ENCODE measurements around the gene COL26A1.
"Not testable (repeated sequence)": the region's sequence is repeated elsewhere in the genome, so short reads cannot be mapped to it uniquely, and the experiment has no call there.

COL26A1 gene

DNA sequence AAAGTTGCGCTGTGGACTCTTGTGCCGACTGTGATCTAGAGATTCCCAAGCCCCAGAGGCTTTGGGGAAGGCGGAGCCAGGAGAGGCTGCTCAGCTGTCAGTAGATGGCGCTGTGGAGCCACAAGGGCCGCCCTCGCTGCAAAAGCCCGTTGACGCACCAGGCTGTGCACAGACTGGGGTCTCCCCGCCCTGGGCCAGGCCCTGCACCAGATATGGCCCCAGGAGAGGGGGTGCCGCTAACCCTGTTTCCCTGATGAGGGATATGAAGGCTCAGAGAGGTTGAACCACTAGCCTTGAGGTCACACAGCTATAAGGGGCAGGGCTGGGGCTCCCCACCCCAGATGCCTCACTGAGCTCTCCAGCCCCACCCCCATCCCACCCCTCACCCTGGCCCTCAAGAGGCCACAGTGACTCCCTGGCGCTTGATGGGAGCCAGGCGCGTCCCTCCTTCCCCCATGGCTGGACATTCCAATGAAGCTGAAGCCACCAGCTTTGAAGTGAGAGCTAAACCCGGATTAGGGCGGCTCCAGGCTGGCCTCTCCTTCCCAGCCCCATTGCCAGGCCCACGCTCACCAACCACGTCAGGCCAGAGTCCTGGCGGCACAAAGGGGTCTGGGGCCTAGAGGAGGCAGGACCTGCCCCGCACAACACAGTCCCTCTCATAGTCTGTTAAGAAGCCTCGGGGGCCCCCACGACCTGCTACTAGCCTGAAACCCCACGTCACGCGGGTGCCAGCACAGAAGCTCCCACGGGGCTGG lies 240.0 kb downstream of the COL26A1 start:
- no peak overlapping the region for H4K91ac ChIP-seq (ENCODE audit: low read length)
- H3K18ac ChIP-seq (ENCODE audit: low read depth in 1 of 2, low read length in 2 of 2): no peak overlapping the region
- H3K14ac ChIP-seq (ENCODE audit: low read length in 2 of 2): no peak overlapping the region
- no peaks in the 10 kb centered on the region for H3K79me1 ChIP-seq (replicated peaks; ENCODE audit: low read length, poor library complexity, severe bottlenecking)
- no peak overlapping the region for H2BK12ac ChIP-seq (ENCODE audit: low read length in 2 of 2)
- peak overlapping the region; percentile 61 for H4K8ac ChIP-seq (ENCODE audit: low read length)
- peak; percentile 75 for DNase-seq
- H3K23ac ChIP-seq (ENCODE audit: low read length in 2 of 2): no peak overlapping the region
- no peak overlapping the region for H3K4me3 ChIP-seq (ENCODE audit: insufficient read depth in 1 of 2, low read depth in 1 of 2, low read length in 2 of 2)
- H2AK5ac ChIP-seq (ENCODE audit: low read length, severe bottlenecking): no peak overlapping the region
- peaks cover 14% of the 10 kb centered on the region for H3K4me1 ChIP-seq (ENCODE audit: control insufficient read depth, insufficient read depth, low read depth, low read length)
- WGBS: 38% methylated on average over 24 of the region's 25 CpGs
- H2AFZ ChIP-seq (ENCODE audit: low read depth, low read length): no peak overlapping the region
- no peak overlapping the region for H3K4ac ChIP-seq (ENCODE audit: low read depth in 1 of 2, low read length in 2 of 2)
- H2BK15ac ChIP-seq (ENCODE audit: low read depth, poor library complexity, severe bottlenecking): no peak overlapping the region
- H3K27ac ChIP-seq (ENCODE audit: low read length, poor library complexity, severe bottlenecking): no peak overlapping the region
- no peaks in the 10 kb centered on the region for H3K9me3 ChIP-seq (ENCODE audit: control insufficient read depth, low read length)
- H3K27me3 ChIP-seq (ENCODE audit: control insufficient read depth in 1 of 2, insufficient read depth in 1 of 2, low read length in 2 of 2): peaks cover 6 to 38% of the 10 kb centered on the region in 2 experiments
- peak overlapping the region; percentile 38 for H3K9ac ChIP-seq (ENCODE audit: low read length)
- H3K36me3 ChIP-seq (ENCODE audit: control insufficient read depth in 1 of 2, insufficient read depth in 2 of 2, low read depth in 1 of 2, low read length in 2 of 2): no peaks in the 10 kb centered on the region
- no peak overlapping the region for H3K4me2 ChIP-seq (ENCODE audit: low read length, poor library complexity, severe bottlenecking)
- H2BK120ac ChIP-seq (ENCODE audit: low read depth, low read length): no peak overlapping the region
- H2BK5ac ChIP-seq (ENCODE audit: low read depth, low read length, poor library complexity, severe bottlenecking): no peak overlapping the region

DNA sequence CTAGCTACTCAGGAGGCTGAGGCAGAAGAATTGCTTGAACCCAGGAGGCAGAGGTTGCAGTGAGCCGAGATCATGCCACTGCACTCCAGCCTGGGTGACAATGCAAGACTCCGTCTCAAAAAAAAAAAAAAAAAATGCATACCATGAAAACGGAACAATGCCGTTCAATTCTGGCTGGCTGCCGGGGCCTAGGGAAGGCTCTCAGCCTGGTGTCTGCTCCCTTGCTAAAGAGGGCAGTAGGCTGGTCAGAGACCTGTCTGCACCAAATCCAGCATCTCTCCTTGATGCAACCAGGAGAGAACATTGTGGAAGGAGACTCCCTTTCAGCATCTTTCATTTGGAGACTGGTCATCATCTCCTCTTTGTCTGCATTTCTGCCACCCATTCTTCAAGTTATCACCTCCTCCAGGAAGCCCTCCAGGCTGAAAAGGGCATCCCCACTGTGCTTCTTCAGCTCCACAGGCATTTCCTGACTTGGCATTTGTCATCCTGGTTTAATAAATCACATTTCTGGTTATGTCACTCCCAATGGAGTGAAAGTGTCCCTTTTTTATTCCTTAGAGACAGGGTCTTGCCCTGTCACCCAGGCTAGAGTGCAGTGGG lies 241.8 kb downstream of the COL26A1 start:
- Histone ChIP-seq H2BK5ac (ENCODE audit: low read depth, low read length, poor library complexity, severe bottlenecking) (no peak overlapping the region), H3K27me3 (ENCODE audit: control insufficient read depth in 1 of 2, insufficient read depth in 1 of 2, low read length in 2 of 2) (peaks cover 16 to 41% of the 10 kb centered on the region in 2 experiments), H2AK5ac (ENCODE audit: low read length, severe bottlenecking) (no peak overlapping the region), H2BK120ac (ENCODE audit: low read depth, low read length) (no peak overlapping the region), H3K4me1 (ENCODE audit: control insufficient read depth, insufficient read depth, low read depth, low read length) (peaks cover 6% of the 10 kb centered on the region), H3K4me3 (ENCODE audit: insufficient read depth in 1 of 2, low read depth in 1 of 2, low read length in 2 of 2) (no peak overlapping the region), H3K9ac (ENCODE audit: low read length) (no peak overlapping the region), H3K14ac (ENCODE audit: low read length in 2 of 2) (no peak overlapping the region), H3K4ac (ENCODE audit: low read depth in 1 of 2, low read length in 2 of 2) (no peak overlapping the region), H3K27ac (ENCODE audit: low read length, poor library complexity, severe bottlenecking) (no peak overlapping the region), H4K91ac (ENCODE audit: low read length) (no peak overlapping the region), H2BK12ac (ENCODE audit: low read length in 2 of 2) (no peak overlapping the region), H2BK15ac (ENCODE audit: low read depth, poor library complexity, severe bottlenecking) (no peak overlapping the region), H3K79me1 (replicated peaks; ENCODE audit: low read length, poor library complexity, severe bottlenecking) (no peaks in the 10 kb centered on the region), H3K4me2 (ENCODE audit: low read length, poor library complexity, severe bottlenecking) (no peak overlapping the region), H3K18ac (ENCODE audit: low read depth in 1 of 2, low read length in 2 of 2) (no peak overlapping the region), H2AFZ (ENCODE audit: low read depth, low read length) (no peak overlapping the region), H3K23ac (ENCODE audit: low read length in 2 of 2) (no peak overlapping the region), H4K8ac (ENCODE audit: low read length) (no peak overlapping the region), H3K36me3 (ENCODE audit: control insufficient read depth in 1 of 2, insufficient read depth in 2 of 2, low read depth in 1 of 2, low read length in 2 of 2) (no peaks in the 10 kb centered on the region), H3K9me3 (ENCODE audit: control insufficient read depth, low read length) (no peaks in the 10 kb centered on the region)
- WGBS: 87% methylated on average over 5 of the region's 5 CpGs
- no peak for DNase-seq

DNA sequence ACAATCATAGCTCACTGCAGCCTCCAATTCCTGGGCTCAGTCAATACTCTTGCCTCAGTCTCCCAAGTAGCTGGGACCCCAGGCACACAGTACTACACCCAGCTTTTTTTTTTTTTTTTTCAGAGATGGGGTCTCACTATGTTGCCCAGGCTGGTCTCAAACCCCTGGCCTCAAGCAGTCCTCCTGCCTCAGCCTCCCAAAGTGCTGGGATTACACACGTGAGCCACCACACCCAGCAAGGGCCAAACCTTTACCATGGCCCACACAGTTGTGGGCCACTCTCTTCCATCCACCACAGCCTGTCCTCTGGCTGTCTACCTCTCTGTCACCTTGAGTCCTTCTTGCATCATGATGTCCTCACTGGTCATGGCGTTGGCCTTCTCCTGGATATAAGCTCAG lies 242.3 kb downstream of the COL26A1 start:
- not testable (repeated sequence) for H2AFZ ChIP-seq (ENCODE audit: low read depth, low read length); H2BK5ac ChIP-seq (ENCODE audit: low read depth, low read length, poor library complexity, severe bottlenecking); H3K79me1 ChIP-seq (replicated peaks; ENCODE audit: low read length, poor library complexity, severe bottlenecking); H3K4ac ChIP-seq (ENCODE audit: low read depth in 1 of 2, low read length in 2 of 2); H3K23ac ChIP-seq (ENCODE audit: low read length in 2 of 2); H4K91ac ChIP-seq (ENCODE audit: low read length); H3K4me2 ChIP-seq (ENCODE audit: low read length, poor library complexity, severe bottlenecking); H3K4me1 ChIP-seq (ENCODE audit: control insufficient read depth, insufficient read depth, low read depth, low read length); H3K18ac ChIP-seq (ENCODE audit: low read depth in 1 of 2, low read length in 2 of 2); H3K14ac ChIP-seq (ENCODE audit: low read length in 2 of 2); H3K4me3 ChIP-seq (ENCODE audit: insufficient read depth in 1 of 2, low read depth in 1 of 2, low read length in 2 of 2); H2BK15ac ChIP-seq (ENCODE audit: low read depth, poor library complexity, severe bottlenecking); H3K27ac ChIP-seq (ENCODE audit: low read length, poor library complexity, severe bottlenecking); H2AK5ac ChIP-seq (ENCODE audit: low read length, severe bottlenecking); H3K9ac ChIP-seq (ENCODE audit: low read length); H2BK120ac ChIP-seq (ENCODE audit: low read depth, low read length); H3K9me3 ChIP-seq (ENCODE audit: control insufficient read depth, low read length); H2BK12ac ChIP-seq (ENCODE audit: low read length in 2 of 2); H3K36me3 ChIP-seq (ENCODE audit: control insufficient read depth in 1 of 2, insufficient read depth in 2 of 2, low read depth in 1 of 2, low read length in 2 of 2); H4K8ac ChIP-seq (ENCODE audit: low read length); DNase-seq
- peaks cover 16 to 41% of the 10 kb centered on the region in 2 experiments for H3K27me3 ChIP-seq (ENCODE audit: control insufficient read depth in 1 of 2, insufficient read depth in 1 of 2, low read length in 2 of 2)
- 100% methylated on average over 2 of the region's 2 CpGs for WGBS

DNA sequence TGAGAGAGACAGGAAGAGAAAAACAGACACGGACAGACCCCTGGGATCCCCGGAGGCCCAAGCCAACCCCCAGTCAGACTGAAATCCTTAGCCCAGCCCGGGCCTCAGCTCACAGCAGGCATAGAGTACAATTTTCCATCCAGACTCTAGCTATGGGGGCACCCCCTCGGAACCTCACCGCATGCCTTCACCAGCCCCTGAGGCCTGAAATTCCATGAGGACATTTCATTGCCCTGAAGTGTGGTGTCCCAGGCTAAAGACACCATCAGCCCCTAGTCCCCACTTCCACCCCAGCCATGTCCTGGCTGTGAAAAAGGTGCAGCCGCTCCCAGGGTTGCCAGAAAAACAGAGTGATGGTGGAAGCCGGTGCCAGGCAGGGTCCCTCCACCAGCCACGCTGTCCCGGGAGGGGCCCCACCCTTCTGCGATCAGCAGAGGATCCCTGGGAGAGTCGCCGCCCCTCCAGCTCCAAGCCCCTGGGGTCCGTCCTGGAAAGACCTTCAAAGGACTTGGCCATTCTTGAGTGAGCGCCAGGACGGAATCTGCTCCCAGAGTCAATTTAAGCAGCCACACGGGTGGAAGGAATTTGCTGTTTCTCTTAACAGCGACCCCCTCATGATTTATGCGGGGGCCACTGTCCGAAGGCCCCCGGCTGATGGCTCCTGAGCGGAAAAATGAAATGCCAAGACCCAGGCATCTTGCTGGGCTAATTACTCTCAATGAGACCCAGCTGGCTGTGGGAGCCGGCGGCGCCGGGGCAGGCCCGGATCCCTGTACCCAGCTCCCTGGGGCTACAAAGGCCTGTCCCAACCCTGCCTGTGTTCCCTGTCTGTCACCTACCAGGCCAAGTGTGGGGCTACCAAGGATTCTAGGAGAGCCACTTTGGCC lies 243.2 kb downstream of the COL26A1 start:
- Histone ChIP-seq H3K4ac (ENCODE audit: low read depth in 1 of 2, low read length in 2 of 2) (no peak overlapping the region), H3K27ac (ENCODE audit: low read length, poor library complexity, severe bottlenecking) (no peak overlapping the region), H2AFZ (ENCODE audit: low read depth, low read length) (no peak overlapping the region), H3K9ac (ENCODE audit: low read length) (no peak overlapping the region), H3K4me3 (ENCODE audit: insufficient read depth in 1 of 2, low read depth in 1 of 2, low read length in 2 of 2) (no peak overlapping the region), H2BK5ac (ENCODE audit: low read depth, low read length, poor library complexity, severe bottlenecking) (no peak overlapping the region), H4K8ac (ENCODE audit: low read length) (no peak overlapping the region), H4K91ac (ENCODE audit: low read length) (no peak overlapping the region), H3K36me3 (ENCODE audit: control insufficient read depth in 1 of 2, insufficient read depth in 2 of 2, low read depth in 1 of 2, low read length in 2 of 2) (no peaks in the 10 kb centered on the region), H3K4me2 (ENCODE audit: low read length, poor library complexity, severe bottlenecking) (no peak overlapping the region), H3K4me1 (ENCODE audit: control insufficient read depth, insufficient read depth, low read depth, low read length) (peaks cover 6% of the 10 kb centered on the region), H3K23ac (ENCODE audit: low read length in 2 of 2) (no peak overlapping the region), H3K18ac (ENCODE audit: low read depth in 1 of 2, low read length in 2 of 2) (peak overlapping the region in 1 of 2 experiments; percentile 19), H3K79me1 (replicated peaks; ENCODE audit: low read length, poor library complexity, severe bottlenecking) (no peaks in the 10 kb centered on the region), H2BK15ac (ENCODE audit: low read depth, poor library complexity, severe bottlenecking) (no peak overlapping the region), H2BK12ac (ENCODE audit: low read length in 2 of 2) (no peak overlapping the region), H3K27me3 (ENCODE audit: control insufficient read depth in 1 of 2, insufficient read depth in 1 of 2, low read length in 2 of 2) (peaks cover 16 to 39% of the 10 kb centered on the region in 2 experiments), H3K14ac (ENCODE audit: low read length in 2 of 2) (no peak overlapping the region), H2AK5ac (ENCODE audit: low read length, severe bottlenecking) (no peak overlapping the region), H3K9me3 (ENCODE audit: control insufficient read depth, low read length) (no peaks in the 10 kb centered on the region), H2BK120ac (ENCODE audit: low read depth, low read length) (no peak overlapping the region)
- WGBS: 90% methylated on average over 26 of the region's 26 CpGs
- DNase-seq: no peak

Data from mesenchymal stem cell (in vitro differentiated cells and primary cell).